Fibroblast of skin of back (primary cell): ENCODE data around the gene SIRPB1. TPM values are rescaled to one million over a fixed set of nuclear protein-coding genes. Genes with fewer than 3 reads are reported as not detected.
"Not testable (repeated sequence)": the region's sequence is repeated elsewhere in the genome, so short reads cannot be mapped to it uniquely, and the experiment has no call there.

Experiments used
- DNase-seq: peaks from one replicate; pipeline ENCODE4 v3.0.0-alpha.2; 2013
- polyA plus RNA-seq, 2 experiments: library from polyadenylated mRNA; unstranded; fragments of 120-200 nt; gene quantifications; one replicate each; pipeline ENCODE4 v1.2.1, GENCODE V29; 2013; ENCODE audit not compliant: insufficient read length in 2 of 2

Gene SIRPB1
- 2.3 TPM for polyA plus RNA-seq (2013, experiment 1 of 2; ENCODE audit: insufficient read length)
- 0.79 TPM for polyA plus RNA-seq (2013, experiment 2 of 2; ENCODE audit: insufficient read length)

DNA sequence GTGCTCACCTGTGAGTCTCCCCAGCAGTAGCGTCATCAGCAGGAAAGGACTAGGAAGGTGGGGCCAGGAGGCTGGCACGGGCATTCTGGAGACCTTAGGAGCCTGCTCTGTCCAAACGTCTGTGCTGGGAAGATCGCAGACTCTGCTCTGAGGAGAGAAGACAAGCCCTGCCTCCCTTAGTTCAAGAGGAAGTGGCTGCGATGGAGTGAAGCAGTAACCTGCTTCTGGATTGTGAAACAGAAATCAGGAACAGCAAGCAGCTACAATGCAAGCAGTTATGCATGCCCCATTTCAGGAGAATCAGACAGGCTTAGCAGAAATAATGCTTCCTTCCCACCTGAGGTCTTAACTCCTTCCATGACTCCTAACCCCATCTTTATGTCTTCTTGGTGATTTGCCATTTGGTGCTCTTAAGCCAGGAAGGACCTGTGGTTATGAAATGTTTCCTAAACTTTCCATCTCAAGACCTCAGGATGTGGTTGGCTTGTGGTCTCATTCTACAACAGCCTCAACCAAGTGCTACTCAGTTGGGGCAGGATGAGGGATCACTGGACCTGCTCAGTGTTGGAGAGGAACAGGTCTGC, at the start of gene SIRPB1:
TSS of gene SIRPB1 (minus strand) at position 149 of the 584 bp plus-strand sequence. CDS start at position 84, 65 bp downstream.
- DNase-seq = no peak

DNA sequence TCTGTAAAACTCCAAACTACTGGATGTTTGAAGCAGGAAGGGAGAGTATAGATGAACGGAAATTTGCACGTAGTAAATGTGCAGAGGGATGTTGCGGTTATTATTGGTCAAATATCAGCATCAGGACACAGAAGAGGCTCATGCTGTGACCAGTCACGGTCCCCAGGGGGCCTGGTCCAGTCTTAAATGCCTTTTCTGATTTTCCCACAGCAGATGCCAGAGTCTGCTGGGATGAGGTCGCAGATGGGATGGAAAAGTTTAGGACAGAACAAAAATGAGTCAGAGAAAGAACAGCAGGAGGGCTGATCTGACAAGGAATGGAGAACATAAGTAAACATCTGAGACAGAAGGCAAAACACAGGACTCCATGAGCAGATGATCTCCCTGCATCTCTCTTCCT, 49.5 kb upstream of the SIRPB1 start:
- peak; percentile 85 for DNase-seq

DNA sequence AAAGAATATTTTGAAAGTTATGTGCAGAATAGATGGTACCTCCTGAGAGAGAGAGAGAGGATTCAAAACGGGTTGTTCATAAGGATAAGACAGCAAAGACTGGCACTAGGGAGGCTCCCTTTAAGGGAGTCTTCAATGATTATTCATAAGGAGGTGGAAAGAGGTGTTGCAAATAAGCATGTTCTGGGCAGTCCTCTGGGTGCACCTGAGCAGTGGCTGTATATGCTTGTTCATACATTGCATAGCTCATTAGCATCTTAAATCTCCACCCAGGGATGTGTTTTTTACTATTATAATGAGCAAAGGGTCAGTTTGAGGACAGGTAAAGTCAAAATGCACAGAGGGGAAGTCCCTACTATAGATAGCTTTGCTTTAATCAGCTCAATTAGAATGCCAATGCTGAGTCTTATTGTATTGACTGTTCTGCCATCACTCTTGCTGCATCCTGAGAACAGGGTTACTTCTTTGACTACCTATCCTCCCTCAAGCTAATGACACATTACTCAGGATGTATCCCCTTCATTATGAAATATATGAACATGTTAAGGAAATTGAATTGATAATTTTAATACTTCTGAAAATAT, 47.8 kb upstream of the SIRPB1 start:
- no peak for DNase-seq

DNA sequence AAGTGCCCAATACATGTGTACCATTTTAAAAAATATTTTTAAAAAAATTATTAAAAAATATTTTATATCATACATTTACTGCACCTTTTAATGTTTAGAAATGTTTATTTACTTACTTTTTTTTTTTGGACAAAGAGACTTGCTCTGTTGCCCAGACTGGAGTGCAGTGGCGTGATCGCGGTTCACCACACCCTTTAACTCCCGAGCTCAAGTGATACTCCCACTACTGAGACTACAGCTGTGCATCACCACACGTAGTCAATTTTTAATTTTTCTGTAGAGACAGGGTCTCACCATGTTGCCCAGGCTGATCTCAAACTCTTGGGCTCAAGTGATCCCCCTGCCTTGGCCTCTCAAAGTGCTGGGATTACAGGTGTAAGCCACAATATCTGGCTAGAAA, 47.0 kb upstream of the SIRPB1 start:
- no peak for DNase-seq

DNA sequence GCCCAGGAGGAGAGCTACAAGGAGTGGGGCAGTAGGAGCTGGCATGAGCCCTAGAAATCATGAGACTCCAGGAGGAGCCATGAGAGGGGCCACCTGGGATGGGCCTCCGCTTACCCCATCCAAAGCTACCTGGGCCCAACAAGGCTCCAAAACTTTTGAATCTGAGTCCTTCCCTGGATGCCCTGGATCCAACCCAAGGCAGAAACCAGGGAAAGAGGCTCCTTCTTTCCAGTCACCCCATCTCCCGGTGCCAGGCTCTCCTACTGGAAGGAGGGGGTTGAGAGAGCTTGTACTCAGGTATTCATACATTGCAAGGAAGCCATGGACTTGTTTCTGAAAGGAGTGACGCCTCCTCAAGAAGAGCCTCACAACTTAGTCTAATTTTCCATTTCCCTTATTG, 45.5 kb upstream of the SIRPB1 start:
- no peak for DNase-seq

DNA sequence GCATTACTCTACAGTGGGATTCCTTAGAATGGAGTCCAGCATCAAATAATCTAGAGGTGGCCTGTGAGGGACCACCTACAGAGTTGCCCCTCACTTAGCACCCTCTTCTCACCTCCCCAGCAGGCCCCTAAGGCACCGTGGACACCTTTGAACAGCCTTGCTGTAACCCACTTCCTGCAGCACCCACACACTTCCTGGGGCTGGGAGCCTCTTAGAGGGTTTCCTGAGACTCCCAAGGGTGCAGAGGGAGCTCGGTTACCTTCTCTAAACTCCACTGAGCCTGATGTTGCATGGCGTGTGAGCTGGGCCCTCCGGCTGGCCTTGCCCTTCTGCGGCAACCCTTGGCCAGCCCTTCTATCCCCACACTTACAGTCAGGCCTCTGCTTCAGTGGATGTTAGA, 45.1 kb upstream of the SIRPB1 start:
- no peak for DNase-seq

DNA sequence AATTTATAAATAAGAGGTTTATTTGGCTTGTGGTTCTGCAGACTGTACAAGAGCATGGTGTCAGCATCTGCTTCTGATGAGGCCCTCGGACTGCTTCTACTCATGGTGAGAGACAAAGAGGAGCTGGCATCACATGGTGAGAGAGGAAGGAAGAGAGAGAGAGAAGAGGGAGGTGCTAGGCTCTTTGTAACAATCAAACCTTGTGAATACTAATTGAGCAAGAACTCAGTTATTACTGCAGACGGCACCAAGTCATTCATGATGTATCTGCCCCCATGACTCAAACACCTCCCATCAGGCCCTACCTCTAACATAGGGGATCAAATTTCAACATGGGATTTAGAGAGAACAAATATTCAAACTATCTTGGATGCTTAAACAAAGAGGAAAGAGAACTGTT, 44.1 kb upstream of the SIRPB1 start:
- DNase-seq = peak; percentile 9

DNA sequence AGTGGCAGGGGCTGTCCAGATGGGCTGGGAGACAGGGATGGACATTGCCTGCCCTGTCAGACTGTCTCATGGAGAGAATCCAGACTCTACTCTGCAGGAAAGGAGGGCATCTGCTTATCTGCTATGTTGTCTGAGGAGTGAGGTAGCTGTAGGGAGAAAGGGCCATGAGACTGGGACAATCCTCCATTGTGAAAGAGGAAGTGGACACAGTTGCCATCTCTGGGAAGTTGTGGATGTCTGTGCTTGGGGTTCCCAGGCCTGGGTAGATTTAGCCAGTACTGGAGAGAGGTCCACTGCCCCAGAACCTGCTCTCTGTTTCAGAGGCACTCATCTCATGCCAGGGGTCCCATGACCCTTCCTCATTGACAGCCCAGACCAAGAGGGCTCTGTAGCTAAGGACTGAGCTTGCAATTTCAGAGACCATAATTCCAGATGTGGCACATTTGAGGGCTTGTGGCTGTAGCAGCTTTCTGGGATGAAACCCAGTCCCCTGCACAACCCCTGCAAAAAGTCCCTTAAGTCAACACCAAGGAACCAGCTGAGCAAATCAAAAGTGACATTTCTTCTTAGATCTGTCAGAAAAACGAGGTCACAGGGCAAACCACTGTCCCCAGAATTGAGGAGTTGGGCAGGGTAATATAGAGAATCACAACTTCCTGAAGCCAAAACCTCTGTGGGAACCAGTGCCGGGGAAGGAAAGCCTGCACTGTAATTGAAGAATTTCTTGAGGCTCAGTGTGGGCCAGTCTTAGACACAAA, 41.9 kb upstream of the SIRPB1 start:
- no peak for DNase-seq

DNA sequence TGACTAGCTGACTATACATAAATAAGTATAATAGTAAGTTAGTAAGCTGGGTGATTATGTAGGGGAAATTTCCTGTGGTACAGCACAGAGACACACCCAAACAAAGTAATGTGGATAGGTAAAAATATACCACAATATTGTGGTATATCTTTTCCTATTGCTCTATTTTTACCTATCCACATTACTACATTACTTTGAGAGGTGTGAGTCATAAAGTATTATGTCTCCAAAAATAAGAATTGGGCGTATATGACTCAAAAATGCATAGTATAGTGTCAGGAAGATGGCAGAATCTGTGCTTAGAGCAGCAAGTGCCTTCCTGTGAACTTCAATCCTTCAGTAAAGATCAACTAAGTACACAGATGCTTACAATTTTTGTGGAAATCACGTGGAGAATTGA, 40.4 kb upstream of the SIRPB1 start:
- DNase-seq = no peak

DNA sequence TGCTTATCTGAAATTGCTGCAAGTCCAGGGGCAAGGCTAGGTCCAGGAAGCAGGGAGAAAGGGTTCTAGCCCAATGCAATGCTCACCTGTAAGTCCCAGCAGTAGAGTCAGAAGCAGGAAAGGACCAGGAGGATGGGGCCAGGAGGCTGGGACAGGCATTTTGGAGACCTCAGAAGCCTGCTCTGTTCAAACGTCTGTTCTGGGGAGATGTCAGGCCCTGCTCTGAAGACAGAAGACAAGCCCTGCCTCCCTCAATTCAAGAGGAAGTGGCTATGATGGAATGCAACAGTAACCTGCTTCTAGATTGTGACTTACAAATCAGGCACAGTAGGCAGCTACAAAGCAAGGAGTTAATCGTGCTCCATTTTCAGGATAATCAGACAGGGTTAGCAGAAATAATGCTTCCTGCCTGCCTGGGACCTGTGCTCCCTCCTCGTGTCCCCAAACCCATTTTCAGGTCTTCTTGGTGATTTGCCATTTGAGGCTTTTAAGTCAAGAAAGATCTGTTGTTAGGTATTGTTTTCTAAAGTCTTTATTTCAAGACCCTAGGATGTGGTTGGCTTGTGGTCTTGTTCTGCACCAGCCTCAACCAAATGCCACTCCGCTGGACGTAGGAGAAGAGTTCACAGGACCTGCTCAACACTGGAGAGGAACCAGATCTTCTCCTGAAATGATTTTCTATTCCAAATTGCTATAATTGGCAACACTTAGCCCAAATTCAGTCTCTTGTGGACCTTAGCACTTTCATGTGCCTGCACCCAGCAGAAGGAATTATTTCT, 37.9 kb upstream of the SIRPB1 start, which contains the start of gene SIRPG:
TSS of gene SIRPG (minus strand) at position 224 of the 779 bp plus-strand sequence. CDS start at position 159, 65 bp downstream.
- no peak for DNase-seq

DNA sequence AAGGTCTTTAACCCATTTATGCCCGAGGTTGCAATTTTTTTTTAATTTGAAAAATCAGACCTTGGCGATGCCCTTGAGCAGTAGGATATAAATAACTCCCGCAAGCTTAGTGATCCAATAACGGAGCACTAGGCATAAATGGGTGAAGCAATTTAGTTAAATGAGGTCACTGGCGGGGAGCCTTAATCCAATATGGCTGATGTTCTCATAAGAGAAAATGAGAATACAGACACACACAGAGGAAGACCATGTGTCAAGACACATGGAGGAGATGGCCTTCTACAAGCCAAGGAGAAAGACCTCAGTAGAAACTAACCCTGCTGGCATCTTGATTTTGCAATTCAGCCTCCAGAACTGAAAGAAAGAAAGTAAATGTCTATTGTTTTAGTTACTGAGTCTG, 37.0 kb upstream of the SIRPB1 start:
- DNase-seq = no peak

DNA sequence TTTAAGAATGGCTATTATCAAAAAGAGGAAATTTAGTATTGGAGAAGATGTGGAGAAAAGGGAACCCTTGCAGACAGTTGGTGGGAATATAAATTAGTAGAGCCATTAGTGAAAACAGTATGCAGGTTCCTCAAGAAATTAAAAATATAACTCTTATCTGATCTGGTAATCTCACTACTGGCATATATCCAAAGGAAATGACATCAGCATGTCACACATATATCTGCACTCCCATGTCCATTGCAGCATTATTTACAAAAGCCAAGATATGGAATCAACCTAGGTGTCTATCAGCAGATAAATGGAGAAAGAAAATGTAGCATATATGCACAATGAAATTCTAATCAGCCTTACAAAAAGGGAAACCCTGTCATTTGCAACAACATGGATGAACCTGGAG, 35.2 kb upstream of the SIRPB1 start:
- no peak for DNase-seq

DNA sequence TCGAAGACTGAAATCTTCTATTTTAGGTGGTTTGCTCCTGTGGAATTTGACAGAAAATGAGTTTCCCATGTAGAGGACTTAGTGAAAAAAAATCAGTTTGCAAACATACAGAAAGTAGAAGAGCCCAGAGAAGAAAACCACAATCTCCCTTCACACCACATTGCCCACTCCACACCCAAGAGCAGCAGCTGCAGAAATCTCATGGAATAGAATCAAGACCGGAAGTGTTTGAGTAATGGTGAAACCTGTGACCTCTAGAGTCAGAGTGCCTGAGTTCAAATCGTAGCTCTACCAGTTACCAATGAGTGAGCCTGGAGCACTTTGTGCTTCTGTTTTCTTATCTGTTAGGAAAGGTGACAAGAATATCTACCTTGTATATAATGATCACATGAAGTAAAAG, 33.2 kb upstream of the SIRPB1 start:
- no peak for DNase-seq

DNA sequence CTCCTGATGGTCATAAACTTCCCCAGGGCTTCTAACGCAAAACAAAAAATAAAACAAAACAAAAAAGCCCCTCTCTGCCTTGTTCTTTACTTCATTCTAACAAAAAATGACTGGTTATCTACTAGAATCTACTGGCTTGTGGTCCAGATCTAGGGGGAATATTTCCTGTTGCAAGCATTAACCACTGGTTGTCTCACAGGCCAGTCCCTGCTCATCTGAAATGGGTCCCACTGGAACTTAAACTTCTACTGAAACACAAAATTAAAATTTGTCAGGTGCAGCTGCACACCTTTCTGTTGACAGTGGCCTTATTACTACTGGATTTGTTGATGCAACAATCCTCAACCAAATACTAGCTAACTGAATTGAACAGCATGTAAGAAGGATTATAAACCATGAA, 32.3 kb upstream of the SIRPB1 start:
- no peak for DNase-seq

DNA sequence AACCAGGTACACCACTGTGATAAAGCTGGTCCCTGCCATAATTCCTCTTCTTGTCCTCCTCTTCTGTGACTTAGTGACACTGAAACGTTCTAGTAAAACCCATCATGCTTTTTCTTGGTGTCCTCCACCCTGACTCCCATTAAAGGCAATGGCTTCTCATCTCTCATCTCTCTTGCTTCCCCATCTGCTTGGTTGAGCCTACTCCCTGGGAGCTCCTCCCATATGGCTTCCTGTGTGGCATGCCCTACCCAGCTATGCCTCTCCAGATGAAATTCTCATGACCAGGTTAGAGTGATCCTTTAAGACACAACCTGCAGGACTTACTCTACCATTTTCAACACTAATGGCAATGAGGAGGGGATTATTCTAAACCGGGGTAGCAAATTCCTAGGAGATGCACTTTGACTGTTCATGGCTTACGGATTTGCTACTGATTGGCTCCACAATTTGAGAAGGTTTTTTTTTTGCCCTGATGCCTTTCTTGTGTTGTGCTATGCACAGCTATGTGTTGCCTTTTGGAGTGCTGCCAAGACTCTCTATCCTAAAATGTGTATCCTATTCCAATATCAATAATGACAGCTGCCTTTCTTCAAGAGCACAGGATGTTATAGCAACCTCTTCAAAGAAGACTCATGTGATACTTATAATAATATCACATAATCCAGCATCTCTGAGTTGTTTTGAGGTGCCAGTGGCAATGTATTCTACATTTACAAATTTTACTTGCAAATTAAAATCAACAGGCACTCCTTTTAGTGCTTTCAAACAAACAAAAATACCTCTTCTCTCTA, 31.7 kb upstream of the SIRPB1 start:
- DNase-seq = no peak

DNA sequence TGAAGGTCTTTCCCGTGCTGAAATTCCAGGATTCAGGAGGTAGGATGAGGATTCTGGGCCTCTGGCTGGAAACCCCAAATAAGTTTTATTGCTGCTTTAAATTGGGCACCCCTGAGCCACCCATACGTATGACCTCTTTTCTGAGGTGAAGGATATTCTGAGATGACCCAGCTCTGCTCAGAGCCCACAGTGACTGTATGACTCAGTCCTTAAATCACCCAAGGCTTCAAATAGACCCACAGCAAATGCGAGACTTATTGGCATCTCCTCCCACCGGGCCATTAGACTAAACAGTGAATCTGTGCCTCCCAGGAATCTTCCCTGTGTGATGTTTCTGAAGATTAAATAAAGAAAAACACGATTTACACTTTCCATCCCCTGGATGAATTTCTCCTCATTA, 28.3 kb upstream of the SIRPB1 start:
- DNase-seq = no peak

DNA sequence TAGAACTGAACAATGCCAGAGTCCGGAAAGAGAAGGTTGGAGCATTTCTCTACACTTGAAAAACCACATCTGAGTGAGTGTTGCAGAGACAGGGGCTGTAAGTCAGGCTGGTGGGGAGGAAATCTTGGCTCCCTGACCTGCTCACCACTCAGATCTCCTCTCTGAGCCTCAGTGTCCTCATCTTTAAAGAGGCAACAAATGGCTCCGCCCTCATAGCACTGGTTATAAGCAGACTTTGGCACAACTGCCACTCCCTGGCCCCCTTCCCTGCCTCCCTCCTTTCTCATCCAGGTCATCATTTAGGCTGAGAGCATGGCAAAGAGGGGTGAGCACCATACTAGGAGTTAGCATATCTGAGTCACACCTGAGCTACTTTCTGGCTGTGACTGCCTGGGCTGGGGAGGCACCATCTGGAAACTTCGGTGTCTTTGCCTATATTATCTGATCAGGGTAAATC, 27.2 kb upstream of the SIRPB1 start:
- no peak for DNase-seq

DNA sequence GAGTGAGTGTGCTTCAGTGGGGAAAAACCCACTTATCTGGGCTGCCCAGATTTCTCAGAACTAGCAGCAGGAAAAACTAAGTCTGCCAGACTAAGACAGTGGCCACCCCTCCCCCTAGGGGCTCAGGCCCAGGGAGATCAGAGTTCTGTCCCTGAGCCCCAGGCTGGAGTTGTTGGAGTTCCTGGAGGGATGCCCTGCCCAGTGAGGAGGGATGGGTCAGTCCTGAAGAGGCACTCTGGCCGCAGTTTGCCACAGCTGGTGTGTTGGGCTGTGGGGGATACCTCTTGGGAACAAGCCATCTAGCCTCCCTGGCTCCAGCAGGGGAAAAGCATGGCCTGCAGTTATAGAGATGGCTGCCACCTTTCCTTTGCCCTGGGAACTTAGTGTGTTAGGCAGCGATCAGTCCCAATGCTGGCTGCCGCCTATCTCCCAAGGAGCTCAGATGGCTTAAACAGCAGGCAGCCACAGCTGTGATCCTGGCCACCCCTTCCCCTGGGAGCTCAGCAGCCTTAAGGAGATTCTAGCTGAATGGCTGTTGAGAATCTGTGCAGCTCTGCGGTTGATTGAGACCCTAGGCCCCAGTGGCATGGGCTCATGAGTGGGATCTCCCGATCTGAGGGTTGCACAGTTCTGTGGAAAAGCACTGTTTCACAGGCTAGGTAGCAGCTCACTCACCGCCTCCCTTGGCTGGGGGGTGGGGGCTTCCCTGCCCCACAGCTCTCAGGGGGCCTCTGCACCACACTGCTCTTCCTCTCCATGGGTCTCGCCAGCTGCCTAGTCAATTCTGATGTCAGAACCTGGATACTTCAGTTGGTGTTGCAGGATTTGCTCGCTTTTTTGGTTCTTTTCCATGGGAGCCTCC, 24.5 kb upstream of the SIRPB1 start:
- no peak for DNase-seq

DNA sequence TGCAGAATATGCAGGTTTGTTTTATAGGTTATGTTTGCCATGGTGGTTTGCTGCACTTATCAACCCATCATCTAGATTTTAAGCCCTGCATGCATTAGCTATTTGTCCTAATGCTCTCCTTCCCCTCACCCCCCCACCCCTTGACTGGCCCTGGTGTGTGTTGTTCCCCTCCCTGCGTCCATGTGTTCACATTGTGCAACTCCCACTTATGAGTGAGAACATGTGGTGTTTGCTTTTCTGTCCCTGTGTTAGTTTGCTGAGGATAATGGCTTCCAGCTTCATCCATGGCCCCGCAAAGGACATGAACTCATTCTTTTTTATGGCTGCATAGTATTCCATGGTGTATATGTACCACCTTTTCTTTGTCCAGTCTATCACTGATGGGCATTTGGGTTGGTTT, 18.8 kb upstream of the SIRPB1 start:
- DNase-seq = not testable (repeated sequence)

DNA sequence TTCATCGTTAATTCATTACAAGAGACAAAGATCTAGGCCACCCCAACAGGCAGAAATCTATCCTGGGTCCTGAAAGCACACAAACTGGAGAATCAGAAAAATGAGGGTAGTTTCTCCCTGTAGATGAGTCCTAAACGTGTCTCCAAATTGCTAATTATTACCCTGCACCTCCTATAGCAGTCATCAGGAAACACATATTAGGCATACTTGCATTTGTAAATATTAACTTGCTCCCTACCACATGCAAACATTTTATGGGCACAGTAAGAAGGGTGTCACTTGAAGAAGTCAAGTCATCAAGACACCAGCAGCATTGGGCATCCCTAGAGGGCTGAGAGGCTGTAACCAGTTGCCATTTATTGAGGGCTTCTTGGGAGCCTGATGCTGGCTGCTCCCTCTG, 17.9 kb upstream of the SIRPB1 start:
- DNase-seq = no peak

DNA sequence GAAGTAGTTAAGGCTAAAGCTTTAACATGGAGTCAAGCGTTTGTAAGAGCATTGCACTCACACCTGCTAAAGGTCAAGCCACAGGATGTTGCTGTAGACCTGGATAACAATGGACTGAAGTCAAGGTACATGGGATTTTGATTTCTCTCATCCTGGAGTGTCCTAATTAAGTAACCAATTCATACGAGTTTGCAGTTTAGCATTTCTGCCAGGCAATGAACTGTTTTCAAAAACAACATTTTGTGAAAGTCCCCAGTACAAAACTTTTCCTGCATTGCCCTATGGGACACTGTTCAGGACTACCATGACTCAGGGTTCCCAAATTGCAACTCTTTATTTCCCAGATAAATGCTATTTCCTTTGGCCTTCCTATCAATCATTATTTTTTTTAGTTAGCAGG, 17.4 kb upstream of the SIRPB1 start:
- DNase-seq = no peak
